Smooth muscle cell (in vitro differentiated cells): Measurements from ENCODE around the gene RPUSD2. TPM values are rescaled to one million over a fixed set of nuclear protein-coding genes. Genes with fewer than 3 reads are reported as not detected.

ENCODE experiments used
- DNase-seq: peaks from one replicate; lab custom pipeline; 2025; ENCODE audit not compliant: unreplicated experiment; lab: John Stamatoyannopoulos, UW
- H2AFZ ChIP-seq: fragments of 200-600 bp; sonication (generic); 2 replicates; pipeline ENCODE4 v1.6.0; 2016; ENCODE audit warnings: antibody characterized with exemption, low read depth, mild to moderate bottlenecking
- H3F3A ChIP-seq: fragments of 200-600 bp; sonication (generic); 2 replicates; pipeline ENCODE4 v1.6.0; 2017; ENCODE audit warnings: antibody characterized with exemption, low read depth
- H3K27ac ChIP-seq: fragments of 200-600 bp; sonication (generic); 2 replicates; pipeline ENCODE4 v1.5.1; 2016; ENCODE audit warnings: low read depth, mild to moderate bottlenecking
- H3K27me3 ChIP-seq: fragments of 200-600 bp; sonication (generic); 2 replicates; pipeline ENCODE4 v1.6.1; 2016; ENCODE audit warnings: low read depth, mild to moderate bottlenecking
- H3K36me3 ChIP-seq: fragments of 200-600 bp; sonication (generic); 2 replicates; pipeline ENCODE4 v1.5.1; 2016; ENCODE audit warnings: low read depth
- H3K4me1 ChIP-seq: fragments of 200-600 bp; sonication (generic); 2 replicates; pipeline ENCODE4 v1.5.1; 2016; ENCODE audit warnings: low read depth
- H3K4me2 ChIP-seq: fragments of 200-600 bp; sonication (generic); 2 replicates; pipeline ENCODE4 v1.6.0; 2016; ENCODE audit warnings: mild to moderate bottlenecking
- H3K4me3 ChIP-seq: fragments of 200-600 bp; sonication (generic); 2 replicates; pipeline ENCODE4 v1.5.1; 2016; ENCODE audit warnings: mild to moderate bottlenecking
- H3K79me2 ChIP-seq: fragments of 200-600 bp; sonication (generic); 2 replicates; pipeline ENCODE4 v1.6.0; 2016; ENCODE audit warnings: low read depth, mild to moderate bottlenecking
- H3K9ac ChIP-seq: fragments of 200-600 bp; sonication (generic); 2 replicates; pipeline ENCODE4 v1.6.0; 2016; ENCODE audit warnings: low read depth
- H3K9me3 ChIP-seq: fragments of 200-600 bp; sonication (generic); replicated peaks from 2 replicates; pipeline ENCODE4 v1.5.1; 2016; ENCODE audit warnings: low read depth
- H4K20me1 ChIP-seq: fragments of 200-600 bp; sonication (generic); 2 replicates; pipeline ENCODE4 v1.6.0; 2016; ENCODE audit warnings: low read depth
- CTCF ChIP-seq: fragments of 200-600 bp; sonication (generic); IDR thresholded peaks from 2 replicates; pipeline ENCODE4 v1.5.1; 2017; ENCODE audit warnings: borderline replicate concordance, mild to moderate bottlenecking, antibody characterized with exemption; ENCODE audit not compliant: insufficient read depth, poor library complexity, severe bottlenecking
- WGBS: methylation state at CpG from one replicate; pipeline ENCODE4 v1.1.7; 2016; ENCODE audit warnings: low lambda C conversion rate; 5-methylcytosine and 5-hydroxymethylcytosine counted together
- polyA plus RNA-seq: library from polyadenylated mRNA; unstranded; fragments of >200 nt; fragmentation: Nextera tagmentation; extraction: Ambion mirVana; gene quantifications from 2 replicates; pipeline ENCODE4 v1.2.1, GENCODE V29; 2016
- total RNA-seq: library from RNA; depleted of rRNA; stranded (reverse); fragments of >200 nt; gene quantifications from 2 replicates; pipeline ENCODE4 v1.2.3, GENCODE V29; 2014

RPUSD2 gene
- total and polyA plus RNA-seq, 2 experiments from 2014 or later = 6.8 to 17.6 TPM

- no peaks in the 10 kb centered on the region for H3K27me3 ChIP-seq
- H3K4me1 ChIP-seq = no peaks in the 10 kb centered on the region
- no peaks in the 10 kb centered on the region for H3K9me3 ChIP-seq
- no peak overlapping the region for H3K9ac ChIP-seq
- H3F3A ChIP-seq = no peaks in the 10 kb centered on the region
- H3K4me3 ChIP-seq = no peak overlapping the region
- no peak overlapping the region for H2AFZ ChIP-seq
- TF ChIP-seq CTCF = no peak
- no peak for DNase-seq
- no peak overlapping the region for H3K4me2 ChIP-seq
- no peaks in the 10 kb centered on the region for H3K79me2 ChIP-seq
- WGBS = 94% methylated on average over 6 of the region's 6 CpGs
- no peak overlapping the region for H3K27ac ChIP-seq
- no peaks in the 10 kb centered on the region for H3K36me3 ChIP-seq
- no peaks in the 10 kb centered on the region for H4K20me1 ChIP-seq
These were observed 40.3 kb upstream of the RPUSD2 start for GRCh38 chr15:40528801-40529200.

- H3K9ac ChIP-seq = no peak overlapping the region
- no peaks in the 10 kb centered on the region for H3K9me3 ChIP-seq
- H3K27me3 ChIP-seq = no peaks in the 10 kb centered on the region
- no peaks in the 10 kb centered on the region for H4K20me1 ChIP-seq
- DNase-seq = no peak
- no peak overlapping the region for H3K4me2 ChIP-seq
- H3F3A ChIP-seq = no peaks in the 10 kb centered on the region
- TF ChIP-seq CTCF = no peak
- H3K36me3 ChIP-seq = no peaks in the 10 kb centered on the region
- no peak overlapping the region for H3K27ac ChIP-seq
- H3K4me1 ChIP-seq = no peaks in the 10 kb centered on the region
- no peak overlapping the region for H3K4me3 ChIP-seq
- H3K79me2 ChIP-seq = no peaks in the 10 kb centered on the region
- no peak overlapping the region for H2AFZ ChIP-seq
- WGBS = 98% methylated on average over 4 of the region's 4 CpGs
These were observed 35.2 kb upstream of the RPUSD2 start for GRCh38 chr15:40533763-40534364.

- Histone ChIP-seq H3K4me3 (no peak overlapping the region), H3K4me1 (no peaks in the 10 kb centered on the region), H3F3A (no peaks in the 10 kb centered on the region), H3K27me3 (no peaks in the 10 kb centered on the region), H3K36me3 (no peaks in the 10 kb centered on the region), H4K20me1 (no peaks in the 10 kb centered on the region), H3K79me2 (no peaks in the 10 kb centered on the region), H2AFZ (no peak overlapping the region), H3K27ac (no peak overlapping the region), H3K9me3 (no peaks in the 10 kb centered on the region), H3K4me2 (no peak overlapping the region), H3K9ac (no peak overlapping the region)
- WGBS = 86% methylated on average over 5 of the region's 5 CpGs
- no peak for TF ChIP-seq CTCF
- no peak for DNase-seq
These were observed 34.7 kb upstream of the RPUSD2 start for GRCh38 chr15:40534371-40534770.

- Histone ChIP-seq H3K9ac (no peak overlapping the region), H3K4me2 (no peak overlapping the region), H3F3A (no peaks in the 10 kb centered on the region), H4K20me1 (no peaks in the 10 kb centered on the region), H3K4me1 (no peaks in the 10 kb centered on the region), H3K27ac (no peak overlapping the region), H2AFZ (no peak overlapping the region), H3K4me3 (no peak overlapping the region), H3K9me3 (no peaks in the 10 kb centered on the region), H3K79me2 (no peaks in the 10 kb centered on the region), H3K27me3 (no peaks in the 10 kb centered on the region), H3K36me3 (no peaks in the 10 kb centered on the region)
- WGBS = 95% methylated on average over 5 of the region's 5 CpGs
- DNase-seq = no peak
- TF ChIP-seq CTCF = no peak
These were observed 32.6 kb upstream of the RPUSD2 start for GRCh38 chr15:40536501-40536900.
